ENCODE data around the gene GALNT11. TPM values are rescaled to one million over a fixed set of nuclear protein-coding genes. Genes with fewer than 3 reads are reported as not detected.

GALNT11 gene
- total RNA-seq, 2 experiments from 2014 or later: 17.6 to 17.8 TPM

DNA sequence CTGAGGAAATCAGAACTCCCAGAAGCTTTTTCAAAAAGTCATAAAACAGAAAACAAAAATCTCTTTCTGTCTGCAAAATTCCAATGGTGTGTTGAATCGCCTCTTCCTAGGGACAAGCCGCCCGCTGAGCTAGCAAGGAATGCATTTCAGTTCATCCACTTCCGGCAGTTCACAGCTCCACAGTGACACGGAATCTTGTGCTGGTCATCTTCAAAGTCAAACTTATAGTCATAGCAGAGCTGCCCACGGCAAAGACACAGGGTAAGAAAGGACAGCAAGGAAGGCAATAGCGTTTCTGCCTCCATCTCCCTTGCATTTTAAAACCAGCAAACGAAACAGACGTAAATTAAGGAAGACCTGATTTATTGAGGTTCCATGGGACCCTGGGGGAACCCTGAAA lies 111.2 kb downstream of the GALNT11 start:
- POLR2A ChIA-PET: no interaction called here
- Mint-ChIP-seq H3K36me3 (ENCODE audit: low read depth) (peaks cover 37% of the 10 kb centered on the region), H3K27me3 (no peaks in the 10 kb centered on the region)

DNA sequence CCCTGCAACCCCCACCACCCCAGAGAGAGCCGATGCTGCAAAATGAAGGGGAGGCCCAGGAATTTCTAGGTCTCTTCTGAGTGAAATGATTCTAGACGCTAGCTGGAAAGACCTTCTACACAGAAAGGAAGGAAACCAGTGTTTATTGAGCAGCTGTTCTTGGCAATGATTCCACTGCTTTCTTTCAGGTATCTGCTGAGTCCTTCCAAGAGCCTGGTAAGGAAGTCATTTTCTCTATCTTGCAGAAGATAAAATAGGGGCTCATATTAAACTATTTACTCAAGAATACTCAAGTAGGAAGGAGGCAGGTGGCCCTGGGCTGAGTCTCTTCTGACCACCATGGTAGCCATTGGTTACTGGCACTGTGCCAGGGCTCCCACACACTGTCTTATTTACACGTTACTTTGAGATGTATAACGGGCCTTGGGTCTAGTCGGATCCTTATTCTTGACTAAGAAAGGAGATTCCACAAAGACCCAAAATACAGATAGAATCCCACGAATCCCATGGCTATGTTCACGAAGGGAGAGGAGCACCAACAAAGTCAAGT lies 112.1 kb downstream of the GALNT11 start:
- DNase-seq: no peak
- no peak overlapping the region for H3K27ac Mint-ChIP-seq
- peaks cover 44% of the 10 kb centered on the region for H3K36me3 Mint-ChIP-seq (ENCODE audit: low read depth)
- no peak overlapping the region for H3K4me3 Mint-ChIP-seq
- CTCF ChIA-PET: no interaction called here
- no peaks in the 10 kb centered on the region for H3K27me3 Mint-ChIP-seq
- H3K9me3 Mint-ChIP-seq: no peaks in the 10 kb centered on the region
- peaks cover 5% of the 10 kb centered on the region for H3K4me1 Mint-ChIP-seq
- POLR2A ChIA-PET: no interaction called here

More for the DNA sequence above, 111.2 kb downstream of the GALNT11 start:
- Mint-ChIP-seq H3K9me3 (no peaks in the 10 kb centered on the region), H3K4me3 (no peak overlapping the region), H3K27ac (no peak overlapping the region), H3K4me1 (peaks cover 2% of the 10 kb centered on the region)
- no peak for DNase-seq
- CTCF ChIA-PET: no interaction called here

DNA sequence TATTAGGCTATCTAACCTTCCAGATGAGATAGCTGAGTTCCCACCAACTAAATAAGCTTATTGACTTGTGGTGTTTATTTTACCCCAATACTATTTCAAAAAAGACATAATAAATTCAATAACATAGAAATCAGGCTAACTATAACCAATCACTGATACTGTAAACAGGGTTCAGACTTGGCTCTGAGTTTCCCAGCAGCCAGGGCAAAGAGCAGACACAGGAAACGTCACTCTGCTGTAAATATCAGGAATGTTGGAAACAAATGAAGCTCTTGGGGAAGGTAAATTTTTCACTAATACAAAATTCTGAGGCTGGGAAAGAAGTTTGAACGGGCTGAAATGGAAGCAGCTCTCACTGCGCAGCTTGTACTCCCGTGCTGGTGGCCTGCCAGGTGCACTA lies 114.6 kb downstream of the GALNT11 start:
- Mint-ChIP-seq H3K4me3 (no peak overlapping the region), H3K4me1 (peaks cover 31% of the 10 kb centered on the region), H3K36me3 (ENCODE audit: low read depth) (peaks cover 66% of the 10 kb centered on the region), H3K27me3 (no peaks in the 10 kb centered on the region), H3K27ac (no peak overlapping the region), H3K9me3 (no peaks in the 10 kb centered on the region)
- ChIA-PET POLR2A (interaction anchor here (1.4 kb wide), 1 partner anchor 16 kb away, joined by 4 read pairs; no protein-coding TSS in a partner anchor), CTCF (interaction anchor here (1.4 kb wide), 1 partner anchor 13 kb away, joined by 3 read pairs; no protein-coding TSS in a partner anchor)
- no peak for DNase-seq

DNA sequence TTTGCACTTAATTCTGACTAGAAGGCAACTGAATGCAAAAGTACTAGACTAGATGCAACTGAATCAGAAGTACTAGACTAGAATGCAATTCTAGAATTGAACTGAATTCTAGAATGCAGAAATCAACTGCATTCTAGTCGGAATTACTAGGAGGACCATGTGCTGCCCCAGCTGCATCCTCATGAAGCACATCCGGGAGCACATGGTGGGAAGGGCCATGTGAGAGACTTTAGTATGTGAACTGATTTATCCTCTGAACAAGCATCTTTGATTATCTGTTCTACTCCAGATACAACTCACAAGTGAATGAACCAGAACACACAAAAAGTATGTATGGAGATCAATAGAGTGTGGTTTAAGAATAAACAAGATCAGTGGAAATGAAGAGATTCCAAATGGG lies 115.1 kb downstream of the GALNT11 start:
- Mint-ChIP-seq H3K36me3 (ENCODE audit: low read depth) (peaks cover 70% of the 10 kb centered on the region), H3K27me3 (no peaks in the 10 kb centered on the region)
- POLR2A ChIA-PET: interaction anchor here (1.4 kb wide), 1 partner anchor 16 kb away, joined by 4 read pairs; no protein-coding TSS in a partner anchor

DNA sequence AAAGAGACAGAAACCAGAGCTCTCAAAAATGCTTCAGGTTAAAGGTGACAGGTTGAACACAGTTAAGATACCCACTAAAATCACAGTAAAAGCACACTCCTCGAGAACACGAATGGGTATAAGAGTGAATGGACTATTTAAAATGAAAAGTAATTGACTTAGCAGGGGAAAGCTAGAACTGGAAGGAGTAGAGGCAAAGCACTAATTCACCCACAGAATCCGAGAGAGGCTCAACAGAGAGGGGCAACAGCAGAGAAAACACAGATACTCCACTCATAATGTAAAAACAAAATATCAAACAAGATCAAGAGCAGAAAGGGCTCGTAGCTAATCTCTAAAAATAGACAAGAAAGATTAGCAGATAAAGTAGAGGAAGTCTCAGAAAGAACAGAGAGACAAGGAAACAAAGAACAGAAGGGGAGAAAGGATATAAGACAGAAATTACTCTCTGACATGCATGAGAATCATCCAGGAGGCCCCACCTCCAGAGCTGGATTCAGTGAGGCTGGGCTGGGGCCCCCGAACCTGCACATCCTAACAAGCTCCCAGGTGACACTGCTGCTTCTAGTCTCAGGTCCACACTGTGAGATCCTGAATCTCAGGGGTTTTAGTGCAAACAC lies 117.6 kb downstream of the GALNT11 start:
- H3K27me3 Mint-ChIP-seq: no peaks in the 10 kb centered on the region
- no peaks in the 10 kb centered on the region for H3K9me3 Mint-ChIP-seq
- H3K4me3 Mint-ChIP-seq: no peak overlapping the region
- H3K27ac Mint-ChIP-seq: peak overlapping the region; percentile 92
- ChIA-PET CTCF (interaction anchor here (0.6 to 1.4 kb wide), 2 partner anchors 10 to 568 kb away, joined by 3 to 5 read pairs; no protein-coding TSS in a partner anchor), POLR2A (interaction anchor here (0.8 to 2.3 kb wide), 3 partner anchors 8 to 117 kb away, joined by 3 to 7 read pairs (median 3); no protein-coding TSS in a partner anchor)
- H3K4me1 Mint-ChIP-seq: peaks cover 45% of the 10 kb centered on the region
- no peak for DNase-seq
- H3K36me3 Mint-ChIP-seq (ENCODE audit: low read depth): peaks cover 74% of the 10 kb centered on the region

More for the DNA sequence above, 115.1 kb downstream of the GALNT11 start:
- Mint-ChIP-seq H3K9me3 (no peaks in the 10 kb centered on the region), H3K4me3 (no peak overlapping the region), H3K4me1 (peaks cover 35% of the 10 kb centered on the region), H3K27ac (no peak overlapping the region)
- CTCF ChIA-PET: interaction anchor here (1.4 kb wide), 1 partner anchor 12 kb away, joined by 3 read pairs; no protein-coding TSS in a partner anchor
- DNase-seq: no peak

DNA sequence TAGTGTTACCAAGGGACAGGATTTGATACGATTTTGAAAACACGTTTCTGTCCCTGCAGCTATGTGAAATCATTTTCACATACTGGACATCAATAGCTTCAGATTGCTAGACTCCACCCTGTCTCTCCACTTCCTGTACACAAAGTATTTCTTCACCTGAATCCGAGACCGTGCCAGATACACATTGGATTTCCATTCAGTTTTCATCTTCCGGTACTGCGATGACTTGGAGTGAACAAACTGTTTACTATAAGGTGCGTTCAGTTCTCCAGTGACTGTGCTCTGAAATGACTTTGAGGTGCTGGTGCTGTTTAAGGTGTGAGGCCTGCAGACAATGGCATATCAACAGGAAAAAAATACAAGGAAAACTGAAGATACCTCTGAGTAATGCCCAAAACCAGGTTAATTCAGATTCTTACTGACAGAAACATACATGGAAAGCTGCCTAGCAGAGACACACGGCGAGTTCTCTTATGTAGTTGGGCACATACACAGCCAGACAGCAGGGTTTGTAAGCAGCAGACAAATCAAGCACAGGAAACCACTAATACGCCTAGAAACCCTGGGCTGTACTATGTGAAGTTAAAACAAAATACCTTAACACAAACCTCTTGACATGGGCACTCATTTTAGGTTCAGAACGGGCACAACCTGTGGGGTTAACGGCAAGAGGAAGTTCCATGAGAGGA lies 119.2 kb downstream of the GALNT11 start:
- no peaks in the 10 kb centered on the region for H3K9me3 Mint-ChIP-seq
- peaks cover 74% of the 10 kb centered on the region for H3K36me3 Mint-ChIP-seq (ENCODE audit: low read depth)
- peak; percentile 39 for DNase-seq
- peaks cover 45% of the 10 kb centered on the region for H3K4me1 Mint-ChIP-seq
- peak overlapping the region; percentile 92 for H3K27ac Mint-ChIP-seq
- POLR2A ChIA-PET: interaction anchor here (0.6 to 2.3 kb wide), 9 partner anchors 10 to 513 kb away, joined by 3 to 11 read pairs (median 4); partner anchors contain the start of gene GALNT11
- CTCF ChIA-PET: interaction anchor here (0.6 to 2.4 kb wide), 8 partner anchors 11 to 562 kb away, joined by 3 to 9 read pairs (median 4); partner anchors contain the start of gene GALNT11
- no peaks in the 10 kb centered on the region for H3K27me3 Mint-ChIP-seq
- H3K4me3 Mint-ChIP-seq: peak overlapping the region; percentile 42

DNA sequence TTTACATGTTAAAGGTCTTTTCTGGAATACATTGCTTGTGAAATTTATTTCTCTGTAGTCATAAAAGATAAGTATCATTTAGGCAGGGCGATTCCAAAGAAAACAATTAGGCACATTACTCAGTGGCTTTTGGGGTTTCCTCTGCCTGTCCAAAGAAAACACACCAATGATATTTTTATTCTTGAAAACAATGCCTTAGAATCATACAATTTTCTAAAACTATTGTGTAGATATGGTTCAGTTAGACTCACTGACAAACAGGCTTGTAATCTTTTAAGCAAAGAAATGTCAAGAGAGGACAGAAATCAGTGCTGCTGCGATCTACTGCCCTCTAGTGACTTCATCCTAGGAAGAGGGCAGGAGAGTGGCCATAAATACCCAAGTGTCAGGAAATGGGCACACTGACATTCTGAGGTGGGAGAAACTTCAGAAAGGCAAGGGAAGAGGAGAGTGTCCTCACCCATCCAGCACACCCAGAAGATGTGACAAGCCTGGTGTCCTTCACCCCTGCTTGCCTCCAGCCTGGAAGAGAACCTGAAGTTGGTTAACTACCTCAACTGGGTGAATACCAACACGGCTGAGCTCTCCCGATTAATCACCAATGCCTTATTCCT lies 120.5 kb downstream of the GALNT11 start:
- H3K36me3 Mint-ChIP-seq (ENCODE audit: low read depth): peaks cover 67% of the 10 kb centered on the region
- peak overlapping the region; percentile 92 for H3K27ac Mint-ChIP-seq
- no peak overlapping the region for H3K4me3 Mint-ChIP-seq
- H3K4me1 Mint-ChIP-seq: peaks cover 44% of the 10 kb centered on the region
- CTCF ChIA-PET: interaction anchor here (1.0 to 2.4 kb wide), 3 partner anchors 13 to 363 kb away, joined by 3 to 9 read pairs (median 8); no protein-coding TSS in a partner anchor
- H3K9me3 Mint-ChIP-seq: no peaks in the 10 kb centered on the region
- DNase-seq: peak; percentile 32
- H3K27me3 Mint-ChIP-seq: no peaks in the 10 kb centered on the region
- POLR2A ChIA-PET: interaction anchor here (1.1 to 2.0 kb wide), 3 partner anchors 13 to 513 kb away, joined by 4 to 11 read pairs (median 4); partner anchors contain the start of gene GALNT11

DNA sequence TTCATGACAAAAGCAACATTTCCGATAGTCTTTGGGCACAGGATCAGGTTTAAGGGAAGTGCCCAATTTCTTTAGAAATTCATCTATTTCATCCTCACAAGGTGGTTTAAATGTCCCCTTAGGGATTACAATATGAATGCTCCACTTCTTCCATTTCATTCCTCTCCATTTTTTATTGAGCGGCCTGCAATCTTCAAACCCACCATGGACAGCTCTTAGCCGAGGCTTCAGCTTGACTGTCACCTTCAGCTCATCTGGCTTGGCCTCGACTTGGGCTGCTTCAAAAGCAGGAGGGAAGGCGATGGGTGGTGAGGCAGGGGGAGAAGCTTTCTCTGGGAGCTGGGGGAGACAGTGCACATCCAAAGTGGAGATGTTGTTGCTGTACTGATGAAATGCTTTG lies 123.2 kb downstream of the GALNT11 start:
- no peaks in the 10 kb centered on the region for H3K27me3 Mint-ChIP-seq
- POLR2A ChIA-PET: no interaction called here
- no peak overlapping the region for H3K4me3 Mint-ChIP-seq
- H3K36me3 Mint-ChIP-seq (ENCODE audit: low read depth): peaks cover 59% of the 10 kb centered on the region
- CTCF ChIA-PET: no interaction called here
- no peaks in the 10 kb centered on the region for H3K9me3 Mint-ChIP-seq
- no peak overlapping the region for H3K27ac Mint-ChIP-seq
- peaks cover 32% of the 10 kb centered on the region for H3K4me1 Mint-ChIP-seq
- DNase-seq: no peak

DNA sequence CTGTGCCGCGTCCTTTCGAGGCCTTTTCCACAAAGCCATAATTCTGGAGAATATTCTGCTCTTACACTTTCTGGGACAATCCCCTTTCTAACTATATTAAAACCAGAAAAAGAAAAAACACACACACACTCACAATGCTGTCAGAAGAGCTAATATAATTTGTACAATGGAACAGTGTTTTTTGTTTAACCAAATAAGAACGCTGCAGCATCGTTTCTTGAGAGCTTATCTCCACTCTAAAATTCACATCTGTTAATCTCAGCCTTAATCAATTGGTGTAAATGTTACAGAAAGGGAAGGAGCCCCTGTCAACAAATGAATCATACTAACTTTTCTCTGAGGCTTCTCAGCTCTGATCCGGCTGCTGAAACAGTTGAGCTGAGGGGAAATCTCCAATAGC lies 123.9 kb downstream of the GALNT11 start:
- Mint-ChIP-seq H3K27ac (no peak overlapping the region), H3K36me3 (ENCODE audit: low read depth) (peaks cover 61% of the 10 kb centered on the region), H3K4me3 (no peak overlapping the region), H3K9me3 (no peaks in the 10 kb centered on the region), H3K4me1 (peaks cover 26% of the 10 kb centered on the region), H3K27me3 (no peaks in the 10 kb centered on the region)
- ChIA-PET POLR2A (interaction anchor here (0.6 kb wide), 1 partner anchor 14 kb away, joined by 3 read pairs; no protein-coding TSS in a partner anchor), CTCF (no interaction called here)
- DNase-seq: no peak

DNA sequence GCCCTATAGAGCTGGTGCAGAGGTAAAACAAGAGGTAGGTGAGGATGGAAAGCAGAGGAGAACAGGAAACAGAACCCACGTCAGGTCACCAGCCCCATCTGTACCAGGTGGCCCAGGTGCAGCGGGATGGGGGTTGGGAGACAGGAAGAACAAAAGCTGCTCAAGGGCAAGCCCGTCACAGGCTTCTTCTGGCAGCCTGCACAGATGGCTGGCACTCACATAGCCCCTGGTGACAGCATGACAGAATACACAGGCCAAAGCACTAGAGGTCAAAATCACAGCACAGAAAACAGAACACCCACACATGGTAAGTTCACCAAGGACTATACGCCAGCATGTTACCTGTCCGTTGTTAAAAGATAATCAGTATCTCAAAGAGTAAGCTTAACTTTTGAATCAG lies 126.8 kb downstream of the GALNT11 start:
- Mint-ChIP-seq H3K4me1 (peaks cover 4% of the 10 kb centered on the region), H3K27me3 (no peaks in the 10 kb centered on the region), H3K27ac (no peak overlapping the region), H3K9me3 (no peaks in the 10 kb centered on the region), H3K36me3 (ENCODE audit: low read depth) (peaks cover 52% of the 10 kb centered on the region), H3K4me3 (no peak overlapping the region)
- ChIA-PET CTCF (interaction anchor here (1.2 kb wide), 1 partner anchor 12 kb away, joined by 3 read pairs; no protein-coding TSS in a partner anchor), POLR2A (no interaction called here)
- no peak for DNase-seq

DNA sequence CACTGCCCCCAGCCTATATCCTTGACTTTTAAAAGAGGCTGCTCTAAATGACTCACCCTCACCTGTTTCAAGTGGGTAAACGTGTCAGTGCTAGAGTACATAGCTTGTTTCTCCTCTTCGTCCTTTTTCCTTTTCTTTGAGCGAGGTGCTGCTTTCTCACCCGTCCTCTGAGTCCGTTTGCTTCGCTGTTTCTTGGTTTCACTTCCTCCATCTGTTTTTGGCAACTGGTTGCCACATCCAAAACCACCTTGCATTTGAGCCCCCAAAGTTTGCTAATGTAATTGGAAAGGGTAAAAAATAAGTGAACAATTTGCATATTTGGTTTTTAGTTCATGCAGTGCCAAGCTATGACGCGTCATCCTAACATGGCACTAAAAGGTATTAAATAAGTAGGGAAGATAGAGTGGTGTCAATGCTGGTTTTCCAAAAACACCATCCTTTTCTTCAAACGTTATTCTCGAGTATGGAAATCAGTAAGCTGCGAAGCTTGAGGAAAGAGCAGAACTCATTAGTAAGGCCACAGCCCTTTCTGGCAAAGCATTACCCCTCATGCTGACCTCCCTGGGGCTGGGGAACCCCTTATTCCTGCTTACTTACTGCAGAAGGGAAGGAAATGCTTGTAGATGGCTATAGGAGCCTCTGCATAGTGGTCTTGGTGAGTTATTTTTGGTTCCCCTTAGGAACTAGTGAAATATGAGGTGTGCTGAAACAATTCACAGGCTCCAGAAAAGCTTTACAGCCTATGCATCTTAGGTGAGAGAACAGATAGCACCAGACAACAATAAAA lies 133.5 kb downstream of the GALNT11 start:
- no peak for DNase-seq
- peaks cover 51% of the 10 kb centered on the region for H3K36me3 Mint-ChIP-seq (ENCODE audit: low read depth)
- H3K9me3 Mint-ChIP-seq: no peaks in the 10 kb centered on the region
- H3K4me3 Mint-ChIP-seq: no peak overlapping the region
- H3K27ac Mint-ChIP-seq: peak overlapping the region; percentile 60
- ChIA-PET POLR2A (interaction anchor here (1.2 kb wide), 1 partner anchor 14 kb away, joined by 3 read pairs; no protein-coding TSS in a partner anchor), CTCF (no interaction called here)
- no peaks in the 10 kb centered on the region for H3K27me3 Mint-ChIP-seq
- peaks cover 5% of the 10 kb centered on the region for H3K4me1 Mint-ChIP-seq

DNA sequence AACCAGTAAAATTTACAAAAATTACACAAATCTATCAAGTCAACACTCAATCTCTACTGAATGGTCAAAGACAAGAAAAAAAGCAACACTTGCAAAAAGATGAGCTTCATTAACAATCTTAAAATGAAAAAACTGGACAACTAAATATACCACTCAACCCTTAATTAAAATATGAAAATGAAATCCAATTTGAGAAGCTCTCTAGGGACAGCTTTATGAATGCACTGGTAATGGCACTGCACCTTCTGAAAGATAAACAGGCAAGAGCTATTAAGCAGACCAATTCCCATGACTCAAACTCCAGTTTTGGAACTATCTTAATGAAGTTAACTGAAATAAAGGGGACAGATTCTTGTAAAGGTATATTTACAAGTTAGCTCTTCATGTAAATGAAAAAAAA lies 135.7 kb downstream of the GALNT11 start:
- peaks cover 40% of the 10 kb centered on the region for H3K36me3 Mint-ChIP-seq (ENCODE audit: low read depth)
- no peak overlapping the region for H3K27ac Mint-ChIP-seq
- H3K9me3 Mint-ChIP-seq: no peaks in the 10 kb centered on the region
- no peak for DNase-seq
- H3K27me3 Mint-ChIP-seq: no peaks in the 10 kb centered on the region
- H3K4me3 Mint-ChIP-seq: no peak overlapping the region
- POLR2A ChIA-PET: no interaction called here
- peaks cover 5% of the 10 kb centered on the region for H3K4me1 Mint-ChIP-seq
- CTCF ChIA-PET: interaction anchor here (2.2 kb wide), 1 partner anchor 16 kb away, joined by 9 read pairs; no protein-coding TSS in a partner anchor

Data from activated CD4-positive, alpha-beta memory T cell treated with anti-CD3 and anti-CD28 coated beads, Interleukin-2, amount 10 ng/mL, durations not matched to agents 7 days and 5 days (primary cell).